PC-9 (cell line): Measurements from ENCODE around the gene TXNDC12. TPM values are rescaled to one million over a fixed set of nuclear protein-coding genes. Genes with fewer than 3 reads are reported as not detected.
"Not testable (repeated sequence)": the region's sequence is repeated elsewhere in the genome, so short reads cannot be mapped to it uniquely, and the experiment has no call there.

Source experiments
- BruUV-seq: library from RNA; stranded (reverse); fragments of 400-500 nt; replicated peaks from 2 replicates; lab custom pipeline; 2021; lab: Mats Ljungman, UMichigan
- CTCF ChIA-PET: fragments of 300-600 bp; sonication (Branson Sonifier 250); formaldehyde crosslinking; loops from one replicate; lab custom pipeline; 2022; ENCODE audit warnings: antibody characterized with exemption; lab: Charles Lee
- POLR2A ChIA-PET: fragments of 300-600 bp; sonication (Branson Sonifier 250); formaldehyde crosslinking; loops from one replicate; lab custom pipeline; 2022; ENCODE audit warnings: antibody characterized with exemption; ENCODE audit not compliant: unreplicated experiment; lab: Charles Lee
- DNase-seq, 2 experiments: peaks; one replicate each; pipeline versions ENCODE4 v3.0.0 to v3.0.0-alpha.2; 2015 to 2022; ENCODE audit warnings: mixed read lengths in 1 of 2
- H2AFZ ChIP-seq: fragments of 200-600 bp; sonication (generic); 2 replicates; pipeline ENCODE4 v1.8.1; 2017; ENCODE audit warnings: antibody characterized with exemption
- H3F3A ChIP-seq: fragments of 200-600 bp; sonication (generic); 2 replicates; pipeline ENCODE4 v1.8.1; 2017; ENCODE audit warnings: antibody characterized with exemption, mild to moderate bottlenecking, low read depth; ENCODE audit not compliant: insufficient read depth
- H3K27ac ChIP-seq: fragments of 200-600 bp; sonication (generic); 2 replicates; pipeline ENCODE4 v1.6.1; 2016; ENCODE audit warnings: mixed run types
- H3K27me3 ChIP-seq: fragments of 200-600 bp; sonication (generic); 2 replicates; pipeline ENCODE4 v1.6.1; 2016; ENCODE audit warnings: low read depth, mixed run types; ENCODE audit not compliant: insufficient read depth
- H3K36me3 ChIP-seq: fragments of 200-600 bp; sonication (generic); 2 replicates; pipeline ENCODE4 v1.6.1; 2016; ENCODE audit warnings: low read depth, mixed run types
- H3K4me1 ChIP-seq: fragments of 200-600 bp; sonication (generic); replicated peaks from 2 replicates; pipeline ENCODE4 v1.6.1; 2016; ENCODE audit warnings: mixed run types; ENCODE audit not compliant: insufficient read depth
- H3K4me2 ChIP-seq: fragments of 200-600 bp; sonication (generic); 2 replicates; pipeline ENCODE4 v1.6.1; 2017; ENCODE audit warnings: mixed run types
- H3K4me3 ChIP-seq: fragments of 200-600 bp; sonication (generic); 2 replicates; pipeline ENCODE4 v1.6.1; 2016; ENCODE audit warnings: mixed run types
- H3K79me2 ChIP-seq: fragments of 200-600 bp; sonication (generic); 2 replicates; pipeline ENCODE4 v1.6.1; 2017; ENCODE audit warnings: low read depth, mixed run types
- H3K9me2 ChIP-seq: fragments of 200-600 bp; sonication (generic); 2 replicates; pipeline ENCODE4 v1.8.1; 2017; ENCODE audit warnings: mild to moderate bottlenecking; ENCODE audit not compliant: insufficient read depth
- H3K9me3 ChIP-seq: fragments of 200-600 bp; sonication (generic); 2 replicates; pipeline ENCODE4 v1.8.1; 2016; ENCODE audit warnings: low read depth; ENCODE audit not compliant: insufficient read depth
- H4K20me1 ChIP-seq: fragments of 200-600 bp; sonication (generic); 2 replicates; pipeline ENCODE4 v1.8.1; 2017; ENCODE audit not compliant: insufficient read depth
- CTCF ChIP-seq: fragments of 200-600 bp; sonication (generic); conservative IDR thresholded peaks from 2 replicates; pipeline ENCODE4 v1.6.1; 2017; ENCODE audit warnings: mixed run types, antibody characterized with exemption, mild to moderate bottlenecking, moderate library complexity
- EZH2 ChIP-seq: fragments of 200-600 bp; sonication (generic); IDR thresholded peaks from 2 replicates; pipeline ENCODE4 v1.8.0; 2017; ENCODE audit warnings: antibody characterized with exemption, low read depth
- intact Hi-C: fragments of 100-400 bp; cut with micrococcal nuclease; formaldehyde crosslinking; loops from one replicate; pipeline ENCODE4 v1.10.0; 2022; ENCODE audit not compliant: unreplicated experiment
- total RNA-seq: library from RNA; stranded (reverse); gene quantifications from 2 replicates; pipeline ENCODE4 v1.2.3, GENCODE V29; 2021

TXNDC12 gene
- total RNA-seq, 1 experiment from 2014 or later: 61.3 TPM

- peak overlapping the region; percentile 89 for H3K4me2 ChIP-seq
- H3K27me3 ChIP-seq: no peaks in the 10 kb centered on the region
- peaks cover 20% of the 10 kb centered on the region for H3F3A ChIP-seq
- H3K79me2 ChIP-seq: peaks cover 76% of the 10 kb centered on the region
- DNase-seq: no peak
- peaks cover 39% of the 10 kb centered on the region for H3K4me1 ChIP-seq
- peaks cover 33% of the 10 kb centered on the region for H4K20me1 ChIP-seq
- TF ChIP-seq EZH2 (no peak), CTCF (no peak)
- peak overlapping the region; percentile 76 for H2AFZ ChIP-seq
- ChIA-PET CTCF (no interaction called here), POLR2A (no interaction called here)
- no TSS peak for BruUV-seq
- peaks cover 23% of the 10 kb centered on the region for H3K36me3 ChIP-seq
- intact Hi-C loops: loop anchor here (1.0 to 5.0 kb wide), 4 partner anchors 23 to 348 kb away; partner anchors contain the start of genes CC2D1B, KTI12, NRDC and ORC1
- peak overlapping the region; percentile 93 for H3K27ac ChIP-seq
- H3K4me3 ChIP-seq: peak overlapping the region; percentile 95
- no peaks in the 10 kb centered on the region for H3K9me2 ChIP-seq
- H3K9me3 ChIP-seq: no peaks in the 10 kb centered on the region
Observed at GRCh38 chr1:52055866-52056162, 823 bp upstream of the TXNDC12 start.

- H3K9me2 ChIP-seq: no peaks in the 10 kb centered on the region
- TF ChIP-seq EZH2: no peak
- TF ChIP-seq CTCF: no peak
- peaks cover 36% of the 10 kb centered on the region for H3K4me1 ChIP-seq
- H2AFZ ChIP-seq: peak overlapping the region; percentile 76
- intact Hi-C loops: loop anchor here (1.0 to 5.0 kb wide), 2 partner anchors 313 to 350 kb away; partner anchors contain the start of genes CC2D1B, ORC1 and PRPF38A
- H3K4me2 ChIP-seq: peak overlapping the region; percentile 89
- peaks cover 67% of the 10 kb centered on the region for H3K79me2 ChIP-seq
- H3K27ac ChIP-seq: peak overlapping the region; percentile 93
- H3K27me3 ChIP-seq: no peaks in the 10 kb centered on the region
- peaks cover 17% of the 10 kb centered on the region for H3F3A ChIP-seq
- peaks cover 21% of the 10 kb centered on the region for H4K20me1 ChIP-seq
- CTCF ChIA-PET: no interaction called here
- no TSS peak for BruUV-seq
- no peaks in the 10 kb centered on the region for H3K9me3 ChIP-seq
- peaks cover 11% of the 10 kb centered on the region; the same call in 1 of the 2 replicates for H3K36me3 ChIP-seq
- peak in 1 of 2 experiments; percentile 1 for DNase-seq
- POLR2A ChIA-PET: interaction anchor here (0.7 to 1.3 kb wide), 4 partner anchors 25 to 311 kb away, joined by 3 to 5 read pairs (median 4); no protein-coding TSS in a partner anchor
- H3K4me3 ChIP-seq: peak overlapping the region; percentile 95
Observed at GRCh38 chr1:52054496-52055065, 410 bp downstream of the TXNDC12 start.

GRCh38 chr1:52053862-52054261, 1.1 kb downstream of the TXNDC12 start:
- Histone ChIP-seq H3K79me2 (peaks cover 63% of the 10 kb centered on the region), H3F3A (peaks cover 13% of the 10 kb centered on the region), H3K4me3 (peak overlapping the region; percentile 95), H3K27ac (no peak overlapping the region), H3K36me3 (peaks cover 11% of the 10 kb centered on the region; the same call in 1 of the 2 replicates), H4K20me1 (peaks cover 14% of the 10 kb centered on the region), H3K4me1 (peaks cover 28% of the 10 kb centered on the region), H3K9me3 (no peaks in the 10 kb centered on the region), H2AFZ (no peak overlapping the region), H3K27me3 (no peaks in the 10 kb centered on the region), H3K9me2 (no peaks in the 10 kb centered on the region), H3K4me2 (peak overlapping the region; percentile 89)
- no peak for DNase-seq
- intact Hi-C loops: no loop called here
- TF ChIP-seq CTCF (no peak), EZH2 (no peak)
- ChIA-PET POLR2A (interaction anchor here (1.3 kb wide), 1 partner anchor 312 kb away, joined by 5 read pairs; no protein-coding TSS in a partner anchor), CTCF (no interaction called here)
- BruUV-seq: no TSS peak

DNA sequence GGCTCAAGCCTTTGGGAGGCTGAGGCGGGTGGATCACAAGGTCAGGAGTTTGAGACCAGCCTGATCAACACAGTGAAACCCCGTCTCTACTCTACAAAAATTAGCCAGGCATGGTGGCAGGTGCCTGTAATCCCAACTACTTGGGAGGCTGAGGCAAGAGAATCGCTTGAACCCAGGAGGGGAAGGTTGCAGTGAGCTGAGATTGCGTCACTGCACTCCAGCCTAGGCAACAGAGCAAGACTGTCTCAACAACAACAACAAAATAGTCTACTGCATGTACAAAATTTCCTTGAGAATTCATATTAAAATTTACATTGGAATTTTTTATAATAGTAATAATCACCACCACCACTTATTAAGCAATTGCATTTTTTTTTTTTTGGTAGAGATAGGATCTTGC, 5.7 kb downstream of the TXNDC12 start:
- H3K4me1 ChIP-seq, H3K27me3 ChIP-seq, H3K27ac ChIP-seq, H3K4me2 ChIP-seq, H3K9me2 ChIP-seq, H2AFZ ChIP-seq, H3K9me3 ChIP-seq, POLR2A ChIA-PET, H4K20me1 ChIP-seq, H3F3A ChIP-seq, BruUV-seq, H3K4me3 ChIP-seq, H3K36me3 ChIP-seq, intact Hi-C loops, DNase-seq, CTCF ChIA-PET: not testable (repeated sequence)
- peaks cover 32% of the 10 kb centered on the region for H3K79me2 ChIP-seq

GRCh38 chr1:52045666-52046195, 9.3 kb downstream of the TXNDC12 start:
- H3K4me3 ChIP-seq, H3K79me2 ChIP-seq, H3K27me3 ChIP-seq, H3K9me3 ChIP-seq, H3F3A ChIP-seq, H3K4me1 ChIP-seq, H2AFZ ChIP-seq, intact Hi-C loops, H3K9me2 ChIP-seq, BruUV-seq, POLR2A ChIA-PET, DNase-seq, H3K4me2 ChIP-seq, H3K27ac ChIP-seq, H3K36me3 ChIP-seq: not testable (repeated sequence)
- H4K20me1 ChIP-seq: peaks cover 11% of the 10 kb centered on the region
- CTCF ChIA-PET: interaction anchor here (0.7 kb wide), 1 partner anchor 584 kb away, joined by 3 read pairs; no protein-coding TSS in a partner anchor
